GM12878 (cell line): ENCODE results near the gene DPEP1.

Source experiments
- CTCF ChIP-seq, 3 experiments: IDR thresholded peaks in 2 of 3; conservative IDR thresholded peaks in 1 of 3; 2 replicates each; pipeline ENCODE4 v1.5.1; 2011; ENCODE audit warnings: low read depth in 3 of 3, low read length in 3 of 3, mild to moderate bottlenecking in 3 of 3, control low read depth in 2 of 3, moderate library complexity in 2 of 3, inconsistent platforms in 1 of 3, mixed read lengths in 1 of 3; ENCODE audit not compliant: control insufficient read depth in 2 of 3, insufficient read depth in 1 of 3; ENCODE audit errors: extremely low read depth in 1 of 3
- EZH2 ChIP-seq: IDR thresholded peaks from 2 replicates; pipeline ENCODE4 v1.6.1; 2012; ENCODE audit warnings: low read depth, mild to moderate bottlenecking, control low read depth, inconsistent platforms, low read length, borderline replicate concordance; ENCODE audit not compliant: control insufficient read depth
- RAD51 ChIP-seq: fragments of 450-650 bp; IDR thresholded peaks from 2 replicates; pipeline ENCODE4 v1.6.1; 2016; ENCODE audit warnings: moderate library complexity, mild to moderate bottlenecking, inconsistent platforms

DNA sequence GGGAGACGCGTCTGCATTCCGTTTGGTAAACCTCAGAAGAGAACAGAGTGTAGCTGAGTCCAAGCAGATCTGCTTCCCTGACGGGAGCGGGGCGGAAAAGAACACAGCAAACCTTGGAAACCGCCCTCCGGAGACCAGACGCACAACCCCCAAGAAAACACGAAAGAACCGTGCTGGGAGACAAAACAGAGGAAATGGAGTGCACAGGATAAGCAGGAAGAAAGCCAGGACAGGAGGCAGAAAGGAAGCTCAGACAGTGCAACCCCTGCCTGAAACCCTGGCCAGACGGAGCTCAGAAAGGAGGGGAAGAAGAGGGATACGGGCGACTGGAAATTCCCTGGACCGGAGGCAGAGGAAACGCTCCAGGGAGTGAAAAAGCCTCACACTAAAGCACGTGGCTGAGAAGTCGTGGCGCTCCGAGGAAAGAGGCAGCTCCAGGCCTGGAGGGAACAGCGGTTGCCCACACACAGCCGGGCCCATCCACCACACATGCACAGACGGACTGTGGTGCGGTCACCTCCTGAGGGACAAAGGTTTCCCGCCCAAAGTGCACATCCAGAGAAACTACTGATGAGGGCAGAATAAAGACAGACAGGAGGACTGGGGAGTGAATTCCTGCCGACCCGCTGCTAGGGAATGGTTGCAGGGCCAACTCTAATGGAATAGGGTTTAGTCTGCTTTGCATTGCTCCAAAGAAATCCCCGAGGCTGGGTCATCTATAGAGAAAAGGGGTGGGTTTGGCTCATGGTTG is 10.2 kb downstream of the DPEP1 start:
- TF ChIP-seq CTCF (IDR thresholded peaks at IDR 0.05 in 2 of 3, conservative IDR thresholded peaks at IDR 0.05 in 1 of 3; ENCODE audit: control insufficient read depth in 2 of 3, extremely low read depth in 1 of 3, insufficient read depth in 1 of 3, low read depth in 3 of 3, low read length in 3 of 3) (no peak), EZH2 (no peak), RAD51 (no peak)
